NCI-H1694 (cell line): ENCODE results near the gene RAB31.

Experiments used
- DNase-seq: peaks from one replicate; lab custom pipeline; 2025; lab: John Stamatoyannopoulos, UW

RAB31 gene

GRCh38 chr18:9791991-9792390 is 83.9 kb downstream of the RAB31 start:
- DNase-seq, result no peak

GRCh38 chr18:9792565-9793245 is 84.6 kb downstream of the RAB31 start:
- DNase-seq, result no peak

GRCh38 chr18:9796011-9796410 is 87.9 kb downstream of the RAB31 start:
- no peak for DNase-seq

DNA sequence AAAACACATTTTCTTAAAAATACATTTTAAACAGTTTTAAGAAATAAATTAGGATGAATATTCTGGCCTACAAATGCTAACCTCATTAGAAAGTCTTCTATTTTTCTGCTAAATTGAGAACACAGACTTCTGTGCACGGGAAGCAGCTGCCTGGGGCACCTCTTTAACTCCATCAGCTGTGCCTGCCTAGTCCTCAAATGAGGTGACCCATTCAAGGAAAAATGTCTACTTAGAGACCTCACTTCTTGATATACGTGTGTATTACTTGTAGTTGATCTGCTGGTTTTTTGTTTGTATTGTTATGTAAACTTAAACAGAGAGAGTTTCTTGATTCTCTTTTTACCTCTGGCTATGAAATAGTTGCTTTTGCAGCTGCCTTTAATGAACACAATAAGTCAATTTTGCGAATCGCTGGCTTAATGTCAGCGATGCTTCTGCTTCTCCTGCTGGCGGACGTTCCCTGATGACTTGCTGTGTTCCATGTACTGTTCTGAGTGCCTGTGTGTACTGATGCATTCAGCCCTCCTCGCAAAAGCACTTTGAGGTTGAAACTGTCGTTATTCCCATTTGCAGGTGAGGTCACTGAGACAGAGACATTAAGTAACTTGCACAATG is 88.9 kb downstream of the RAB31 start:
- DNase-seq, result peak; percentile 30

- no peak for DNase-seq
Measured at GRCh38 chr18:9802175-9803062, 94.3 kb downstream of the RAB31 start.

GRCh38 chr18:9803063-9803697 is 95.1 kb downstream of the RAB31 start:
- no peak for DNase-seq

GRCh38 chr18:9803698-9804516 is 95.8 kb downstream of the RAB31 start:
- DNase-seq, result peak; percentile 60

- peak; percentile 43 for DNase-seq
Measured at GRCh38 chr18:9804517-9805104, 96.5 kb downstream of the RAB31 start.

DNA sequence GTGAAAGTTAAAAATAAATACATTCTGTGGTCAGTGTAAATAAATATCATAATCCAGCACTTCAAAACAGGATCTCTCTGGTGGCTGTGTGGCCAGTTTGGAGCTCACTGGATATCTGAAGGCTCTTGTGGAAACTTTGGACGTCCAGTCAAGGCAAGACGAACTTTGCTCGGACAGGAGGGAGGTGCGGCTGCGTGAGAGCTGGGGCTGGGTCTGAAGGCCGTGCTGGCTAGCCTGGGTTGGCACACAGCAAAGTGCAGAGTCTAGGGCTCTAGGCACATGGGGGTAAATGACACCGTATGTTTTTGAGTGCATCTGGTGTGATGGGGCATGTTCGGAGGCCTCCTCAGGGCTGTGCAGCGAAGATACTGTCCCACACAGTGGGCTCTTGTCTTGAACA is 98.8 kb downstream of the RAB31 start:
- no peak for DNase-seq

DNA sequence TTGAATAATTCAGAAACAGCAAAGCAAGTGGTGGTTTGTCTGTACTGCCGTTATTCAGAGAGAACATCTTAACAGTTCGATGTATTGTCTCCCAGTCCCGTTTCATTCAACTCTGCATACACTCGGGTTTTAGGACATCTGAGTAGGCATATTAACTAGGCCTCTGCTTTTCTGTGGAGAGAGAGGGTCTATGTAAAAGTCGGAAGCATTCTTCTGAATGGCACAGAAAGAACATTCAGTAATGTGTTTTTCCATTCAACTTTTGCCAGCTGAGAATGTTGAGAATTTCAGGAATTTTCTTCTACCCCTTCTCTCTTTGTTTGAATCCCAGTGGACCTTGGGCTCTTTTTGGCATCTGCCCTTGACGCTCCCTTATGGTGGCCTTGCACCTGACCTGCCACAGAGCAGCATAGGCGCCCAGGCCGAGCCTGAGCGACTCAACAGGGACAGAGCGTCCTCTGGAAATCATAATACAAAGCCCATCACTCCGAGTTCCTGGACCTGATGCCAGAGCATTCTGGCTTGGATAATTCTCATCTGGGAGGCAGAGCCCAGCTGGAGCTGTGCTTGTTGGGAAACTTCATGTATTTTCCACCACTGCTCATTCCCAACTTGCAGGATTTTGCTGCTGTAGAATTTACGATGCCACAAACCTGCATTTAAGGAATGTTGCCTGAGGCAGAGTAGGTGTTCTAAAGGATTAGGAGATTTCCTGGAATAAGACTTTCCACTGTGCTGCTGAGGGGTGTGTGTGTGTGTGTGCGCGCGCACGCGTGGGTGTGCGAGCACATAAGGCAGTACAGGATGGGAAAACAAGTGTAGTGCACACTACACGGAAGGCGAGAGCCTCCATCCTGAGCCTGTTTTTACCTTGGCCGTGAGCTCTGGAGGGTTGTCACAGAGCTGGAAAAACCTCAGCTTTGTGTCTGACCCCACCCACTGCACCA is 100.5 kb downstream of the RAB31 start:
- no peak for DNase-seq

DNA sequence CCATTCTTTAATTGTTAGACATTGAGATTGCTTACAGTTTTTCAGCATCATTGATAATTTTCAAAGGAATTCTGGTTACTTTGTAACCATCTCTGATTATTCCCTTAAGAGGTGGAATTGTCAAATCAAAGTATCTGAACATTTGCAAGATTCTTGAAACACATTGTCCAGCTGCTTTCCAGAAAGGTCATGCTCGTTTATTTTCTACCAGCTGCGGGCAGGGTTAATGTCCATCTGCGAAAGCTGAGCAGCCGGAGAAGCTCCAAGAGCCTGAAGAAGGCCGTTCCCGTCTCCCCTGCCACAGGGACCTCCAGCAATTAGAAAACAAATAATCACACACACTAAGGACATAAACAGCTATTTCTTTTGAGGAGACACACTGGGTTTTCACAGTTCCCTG is 101.6 kb downstream of the RAB31 start:
- no peak for DNase-seq

GRCh38 chr18:9810299-9810698 is 102.2 kb downstream of the RAB31 start:
- no peak for DNase-seq

DNA sequence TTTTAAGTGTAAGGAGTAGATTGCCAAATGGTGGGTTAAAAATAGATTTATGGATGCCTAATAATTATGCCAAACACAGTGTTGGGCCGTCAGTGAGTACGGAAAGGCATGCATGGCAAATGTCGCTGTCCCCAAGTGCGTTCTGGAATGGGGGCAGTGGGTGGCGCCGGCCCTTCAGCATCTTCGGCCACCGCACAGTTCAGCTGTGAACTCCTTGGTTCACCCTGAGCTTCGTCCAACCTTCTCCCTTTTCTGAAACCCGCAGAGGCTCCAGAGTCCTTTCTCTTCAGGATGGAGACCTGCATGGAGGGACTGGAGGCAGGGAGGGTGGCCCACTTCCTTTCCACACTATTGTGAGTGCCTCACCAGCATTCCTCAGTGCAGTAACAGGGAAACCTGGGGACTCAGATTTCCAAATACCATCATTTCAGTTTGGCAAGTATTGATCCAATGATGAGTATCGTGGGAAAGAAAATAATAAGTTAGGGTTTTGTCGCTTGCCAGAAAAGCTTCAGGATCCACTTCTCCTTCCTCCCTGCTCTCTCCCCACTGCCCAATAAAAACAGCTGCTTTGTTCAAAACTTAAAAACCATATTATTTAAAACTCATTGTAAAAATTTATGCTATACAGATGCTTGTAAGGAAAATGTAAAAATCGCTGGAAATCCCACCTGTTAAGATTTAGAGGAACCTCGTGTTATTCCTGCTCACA is 103.0 kb downstream of the RAB31 start:
- DNase-seq, result no peak

- no peak for DNase-seq
Measured at GRCh38 chr18:9811978-9812377, 103.9 kb downstream of the RAB31 start.

DNA sequence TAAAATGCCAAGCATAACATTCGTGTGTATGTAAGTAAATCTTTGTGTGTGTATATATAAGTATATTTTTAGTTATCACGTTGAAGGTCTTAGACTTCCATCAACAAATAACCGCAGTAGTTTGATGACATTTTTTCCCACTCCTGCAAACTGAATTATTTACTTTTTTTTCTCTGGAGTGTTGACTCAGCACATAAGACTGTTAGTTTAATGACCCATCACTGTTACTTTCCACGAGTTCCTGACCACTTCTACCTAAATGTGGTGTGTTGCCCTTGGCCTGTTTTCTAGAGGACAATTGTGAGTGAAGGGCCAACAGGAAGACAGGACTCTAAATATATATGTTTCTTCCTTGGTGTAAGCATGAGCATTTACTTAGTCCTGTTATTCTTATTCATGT is 106.3 kb downstream of the RAB31 start:
- no peak for DNase-seq

DNA sequence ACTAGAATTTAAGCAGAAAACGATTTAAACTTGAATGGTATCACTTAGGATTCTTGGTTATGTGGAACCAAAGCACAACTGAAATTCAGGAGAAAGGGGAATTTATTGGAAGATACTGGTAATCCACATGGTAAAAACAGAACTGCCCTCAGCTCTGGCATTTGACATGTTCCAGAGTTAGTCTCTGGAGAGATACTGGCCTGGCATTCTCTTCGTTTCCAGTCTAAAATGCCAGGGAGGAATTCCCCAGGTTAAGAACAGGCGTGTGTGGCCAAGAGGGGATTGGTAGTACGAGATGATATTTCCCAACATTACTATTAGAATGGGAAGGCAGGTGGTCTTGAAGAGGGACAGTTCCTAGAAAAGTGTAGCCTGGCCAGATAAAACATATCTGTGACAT is 109.2 kb downstream of the RAB31 start:
- no peak for DNase-seq

GRCh38 chr18:9817725-9818422 is 109.8 kb downstream of the RAB31 start:
- DNase-seq, result no peak

DNA sequence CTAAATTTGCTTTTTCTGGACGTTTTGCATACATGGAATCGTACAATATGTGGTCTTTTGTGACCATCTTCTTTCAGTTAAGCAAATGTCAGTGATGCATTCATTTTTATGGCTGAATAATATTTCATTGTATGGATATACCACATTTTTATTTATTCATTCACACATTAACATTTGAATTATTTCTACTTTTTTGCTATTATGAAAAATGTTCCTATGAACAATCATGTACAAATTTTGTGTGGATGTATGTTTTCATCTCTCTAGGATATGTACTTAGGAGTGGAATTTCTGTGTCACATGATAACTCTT is 110.3 kb downstream of the RAB31 start:
- no peak for DNase-seq

DNA sequence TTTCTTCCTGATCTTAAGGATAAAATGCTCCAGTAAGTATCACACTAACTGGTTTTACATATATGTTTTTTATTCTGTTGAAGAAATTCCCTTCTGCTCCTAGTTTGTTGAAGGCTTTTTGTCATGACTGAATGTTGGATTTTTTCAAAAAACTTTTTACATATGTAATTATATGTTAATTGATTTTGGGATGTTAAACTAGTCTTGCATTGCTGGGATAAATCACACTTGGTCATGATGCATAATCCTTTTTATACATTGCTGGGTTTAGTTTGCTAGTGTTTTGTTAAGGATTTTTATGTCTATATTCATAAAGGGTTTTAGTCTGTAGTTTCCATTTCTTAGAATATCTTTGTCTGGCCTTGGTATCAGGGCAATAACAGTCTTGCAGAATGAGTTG is 112.0 kb downstream of the RAB31 start:
- no peak for DNase-seq
